Measurements from ENCODE around the gene OXSR1.

OXSR1 gene

DNA sequence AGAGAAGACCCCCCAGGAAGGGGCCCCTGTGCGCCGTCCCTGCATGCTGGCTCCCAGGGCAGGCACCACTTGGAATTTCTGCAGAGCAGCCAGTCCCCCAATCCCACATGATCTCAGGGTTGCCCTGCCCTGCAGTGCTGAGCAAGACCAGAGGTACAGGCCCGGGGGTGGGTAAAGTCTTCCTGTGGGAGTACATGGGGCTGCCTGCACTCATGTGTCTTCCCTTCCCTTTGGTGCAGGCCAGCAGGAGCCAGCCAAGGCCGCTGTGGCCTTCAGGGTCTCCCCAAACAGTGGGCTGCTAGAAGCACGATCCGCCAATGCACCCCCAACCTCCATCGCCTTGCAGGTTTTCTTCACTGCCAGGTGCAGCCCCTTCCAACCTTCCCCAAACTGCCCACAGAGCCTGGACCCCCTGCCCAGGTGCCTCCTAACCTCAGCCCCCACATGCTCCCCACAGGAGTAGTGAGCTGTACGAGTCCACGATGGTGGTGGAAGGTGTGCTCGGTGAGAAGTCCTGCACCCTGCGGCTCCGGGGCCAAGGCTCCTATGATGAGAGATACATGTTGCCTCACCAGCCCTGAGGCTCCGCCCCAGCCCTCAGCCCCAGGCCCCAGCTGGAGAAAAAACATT, 43.4 kb upstream of the OXSR1 start:
- no peak overlapping the region for H3K27ac ChIP-seq (ENCODE audit: low read depth, low read length)
- H3K4me3 ChIP-seq (ENCODE audit: low read length) = no peak overlapping the region
- no peaks in the 10 kb centered on the region for H3K4me1 ChIP-seq (ENCODE audit: control insufficient read depth, insufficient read depth, low read length)
- H3K27me3 ChIP-seq (ENCODE audit: control insufficient read depth, insufficient read depth, low read length) = no peaks in the 10 kb centered on the region
- no peak overlapping the region for H3K9ac ChIP-seq (ENCODE audit: low read length)
- peaks cover 44% of the 10 kb centered on the region for H3K36me3 ChIP-seq (ENCODE audit: control insufficient read depth, insufficient read depth, low read length)

DNA sequence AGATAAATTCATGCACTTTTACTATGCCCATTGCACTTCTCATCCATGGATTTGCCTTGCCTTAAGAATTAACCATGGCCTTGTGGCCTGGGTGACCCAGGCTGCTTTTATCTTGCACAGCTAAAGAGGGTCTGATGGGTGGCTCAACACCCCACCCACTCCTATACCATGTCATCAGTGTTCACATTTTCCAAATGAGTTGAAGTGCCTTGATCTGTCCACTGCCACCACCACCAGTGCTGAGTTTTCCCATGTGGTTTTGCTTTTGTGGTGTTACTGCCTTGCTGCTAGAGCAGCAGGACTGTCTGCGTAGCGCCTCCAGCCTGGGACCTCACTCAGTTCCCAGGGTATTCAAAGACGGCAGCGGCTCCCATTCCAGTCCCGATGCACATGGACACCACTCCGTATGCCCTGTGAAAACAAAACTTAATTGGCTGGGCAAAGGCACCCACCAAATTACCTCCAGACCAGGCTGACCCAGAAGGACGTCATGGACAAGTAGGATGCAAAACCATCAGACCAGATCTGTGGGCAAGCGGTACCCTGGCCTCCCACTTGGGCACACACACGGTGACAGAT, 42.5 kb upstream of the OXSR1 start:
- H3K36me3 ChIP-seq (ENCODE audit: control insufficient read depth, insufficient read depth, low read length) = peaks cover 52% of the 10 kb centered on the region
- H3K4me1 ChIP-seq (ENCODE audit: control insufficient read depth, insufficient read depth, low read length) = no peaks in the 10 kb centered on the region
- H3K27me3 ChIP-seq (ENCODE audit: control insufficient read depth, insufficient read depth, low read length) = no peaks in the 10 kb centered on the region
- H3K27ac ChIP-seq (ENCODE audit: low read depth, low read length) = no peak overlapping the region
- no peak overlapping the region for H3K9ac ChIP-seq (ENCODE audit: low read length)
- no peak overlapping the region for H3K4me3 ChIP-seq (ENCODE audit: low read length)

DNA sequence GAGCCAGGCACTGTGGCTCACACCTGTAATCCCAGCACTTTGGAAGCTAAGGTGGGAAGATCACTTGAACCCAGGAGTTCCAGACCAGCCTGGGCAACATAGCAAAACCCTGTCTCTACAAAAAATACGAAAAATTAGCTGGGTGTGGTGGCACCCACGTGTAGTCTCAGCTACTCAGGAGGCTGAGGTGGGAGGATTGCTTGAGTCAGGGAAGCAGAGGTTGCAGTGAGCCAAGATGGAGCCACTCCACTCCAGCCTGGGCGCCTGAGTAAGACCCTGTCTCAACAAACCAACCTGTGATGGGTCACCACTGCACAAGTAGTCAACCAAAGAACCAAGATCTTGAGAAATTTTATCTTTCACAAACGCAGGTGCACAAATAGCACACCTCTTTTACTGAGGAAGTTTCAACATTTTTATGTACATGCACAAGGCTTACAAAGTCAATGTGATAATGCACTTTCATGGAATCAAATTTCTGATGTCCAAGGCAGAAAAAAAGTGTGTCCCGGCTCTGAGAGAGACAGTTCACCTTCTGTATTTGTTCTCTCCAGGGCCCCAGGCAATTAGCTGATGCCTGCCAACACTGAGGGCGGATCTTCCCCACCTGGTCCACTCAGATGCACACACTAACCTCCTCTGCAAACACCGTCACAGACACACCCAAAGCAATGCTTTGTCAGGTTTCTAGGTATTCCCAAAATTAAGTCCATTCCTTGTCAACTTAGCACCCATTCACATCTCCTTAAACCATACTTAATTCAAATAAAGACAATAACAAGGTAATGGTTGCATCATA, 40.8 kb upstream of the OXSR1 start:
- Histone ChIP-seq H3K4me1 (ENCODE audit: control insufficient read depth, insufficient read depth, low read length) (no peaks in the 10 kb centered on the region), H3K27ac (ENCODE audit: low read depth, low read length) (no peak overlapping the region)

DNA sequence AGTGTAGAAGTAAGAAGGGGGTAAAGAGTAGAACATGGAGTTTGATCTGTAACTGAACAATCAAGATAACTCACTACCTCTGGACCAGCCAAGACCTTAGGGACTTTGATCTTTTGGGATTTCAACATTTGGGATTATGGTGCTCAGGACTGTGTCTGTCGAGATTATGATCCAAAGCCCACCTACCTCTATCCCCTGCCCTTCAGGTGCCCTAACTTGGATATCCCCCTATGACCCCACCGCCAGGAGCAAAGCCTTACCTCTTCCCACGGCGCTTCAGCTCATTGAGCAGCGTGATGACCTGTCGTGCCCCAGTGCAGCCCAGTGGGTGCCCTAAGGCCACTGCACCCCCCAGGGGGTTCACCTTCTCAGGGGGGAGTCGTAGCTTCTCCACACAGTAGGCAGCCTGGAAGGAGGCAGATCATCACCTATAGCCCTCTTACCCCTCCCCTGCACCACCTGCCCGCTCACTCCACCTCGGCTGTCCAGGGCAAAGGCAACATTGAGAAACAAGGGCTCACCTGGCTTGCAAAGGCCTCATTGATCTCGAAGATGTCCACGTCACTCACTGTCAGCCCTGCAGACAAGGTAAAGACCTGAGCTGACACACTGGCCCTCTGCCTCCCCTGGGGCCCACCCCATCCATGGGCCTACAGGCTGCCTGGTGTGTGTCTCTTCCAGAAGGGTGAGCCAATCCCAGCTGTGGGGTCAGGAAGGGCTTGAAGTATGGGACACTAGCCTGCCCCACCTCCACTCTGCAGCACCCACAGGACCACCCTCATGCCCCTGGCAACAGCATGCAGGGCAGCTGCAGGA, 39.8 kb upstream of the OXSR1 start:
- no peak overlapping the region for H3K27ac ChIP-seq (ENCODE audit: low read depth, low read length)
- no peak overlapping the region for H3K4me3 ChIP-seq (ENCODE audit: low read length)
- peaks cover 66% of the 10 kb centered on the region for H3K36me3 ChIP-seq (ENCODE audit: control insufficient read depth, insufficient read depth, low read length)
- no peaks in the 10 kb centered on the region for H3K4me1 ChIP-seq (ENCODE audit: control insufficient read depth, insufficient read depth, low read length)
- no peaks in the 10 kb centered on the region for H3K27me3 ChIP-seq (ENCODE audit: control insufficient read depth, insufficient read depth, low read length)
- H3K9ac ChIP-seq (ENCODE audit: low read length) = no peak overlapping the region

More for the DNA sequence above, 40.8 kb upstream of the OXSR1 start:
- no peaks in the 10 kb centered on the region for H3K27me3 ChIP-seq (ENCODE audit: control insufficient read depth, insufficient read depth, low read length)
- H3K36me3 ChIP-seq (ENCODE audit: control insufficient read depth, insufficient read depth, low read length) = peaks cover 67% of the 10 kb centered on the region
- no peak overlapping the region for H3K4me3 ChIP-seq (ENCODE audit: low read length)
- no peak overlapping the region for H3K9ac ChIP-seq (ENCODE audit: low read length)

DNA sequence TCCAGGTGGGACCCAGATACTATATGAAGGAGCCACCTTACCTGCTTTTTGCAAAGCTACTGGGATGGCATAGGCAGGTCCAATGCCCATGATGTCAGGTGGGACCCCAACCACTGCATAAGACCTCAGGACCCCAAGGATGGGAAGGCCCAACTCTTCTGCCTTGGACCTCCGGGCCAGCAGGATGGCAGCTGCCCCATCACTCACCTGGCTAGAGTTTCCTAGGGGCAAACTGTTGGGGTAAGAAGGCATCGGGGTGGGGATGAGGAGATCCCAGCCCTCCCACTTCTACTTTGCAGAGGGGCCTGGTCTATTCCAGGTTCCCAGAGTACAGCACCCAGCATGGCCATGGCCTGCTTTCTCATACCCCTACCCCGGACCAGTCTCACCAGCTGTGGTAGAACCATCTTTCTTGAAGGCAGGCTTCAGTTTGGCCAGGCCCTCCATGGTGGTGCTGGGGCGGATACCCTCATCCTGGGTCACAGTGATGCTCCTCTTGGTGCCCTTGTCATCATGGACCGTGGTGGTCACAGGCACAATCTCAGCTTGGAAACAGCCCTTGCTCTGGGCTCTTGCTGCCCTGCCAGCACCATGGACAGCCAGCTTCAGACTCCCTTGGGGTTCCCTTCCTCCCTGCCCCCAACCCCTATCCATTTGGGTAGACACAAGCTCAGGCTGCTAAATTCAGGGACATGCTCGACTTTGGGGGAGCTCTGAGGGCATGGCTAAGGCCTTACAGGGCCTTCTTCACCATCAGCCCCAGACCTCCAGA, 39.0 kb upstream of the OXSR1 start:
- peaks cover 72% of the 10 kb centered on the region for H3K36me3 ChIP-seq (ENCODE audit: control insufficient read depth, insufficient read depth, low read length)
- H3K27me3 ChIP-seq (ENCODE audit: control insufficient read depth, insufficient read depth, low read length) = no peaks in the 10 kb centered on the region
- H3K4me1 ChIP-seq (ENCODE audit: control insufficient read depth, insufficient read depth, low read length) = no peaks in the 10 kb centered on the region
- no peak overlapping the region for H3K9ac ChIP-seq (ENCODE audit: low read length)
- H3K27ac ChIP-seq (ENCODE audit: low read depth, low read length) = no peak overlapping the region
- H3K4me3 ChIP-seq (ENCODE audit: low read length) = no peak overlapping the region

DNA sequence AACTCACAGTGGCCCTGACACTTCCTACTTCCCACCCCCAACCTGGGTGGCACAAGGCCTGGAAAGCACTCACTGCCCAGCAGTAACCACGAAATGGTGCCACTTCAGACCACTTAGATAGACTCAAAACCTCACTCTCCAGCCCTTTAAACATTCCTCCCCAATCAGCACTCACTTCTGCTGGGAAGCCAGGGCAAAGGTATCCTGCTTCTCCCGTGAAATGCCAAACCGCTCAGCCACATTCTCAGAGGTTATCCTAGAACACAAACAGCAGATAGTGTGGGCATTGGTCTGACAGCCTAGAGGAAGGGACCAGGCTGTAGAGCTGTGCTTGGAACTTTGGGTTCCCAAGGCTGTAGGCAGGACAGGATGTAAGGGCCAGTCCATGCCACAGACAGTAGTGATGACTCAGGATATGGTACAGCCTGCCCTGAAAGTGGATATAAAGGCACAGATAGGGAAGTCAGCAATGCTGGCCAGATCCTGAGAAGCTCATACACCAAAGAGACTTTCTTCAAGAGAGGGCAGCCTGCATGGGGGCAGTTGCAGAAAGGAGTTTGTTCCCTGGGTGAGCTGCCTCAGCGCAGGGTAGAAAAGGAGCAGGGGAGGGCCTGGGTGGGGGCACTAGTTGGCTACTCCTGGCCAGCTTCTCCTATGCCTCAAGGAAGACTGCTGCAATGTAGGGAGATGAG, 37.6 kb upstream of the OXSR1 start:
- H3K9ac ChIP-seq (ENCODE audit: low read length) = no peak overlapping the region
- H3K4me1 ChIP-seq (ENCODE audit: control insufficient read depth, insufficient read depth, low read length) = no peaks in the 10 kb centered on the region
- H3K4me3 ChIP-seq (ENCODE audit: low read length) = no peak overlapping the region
- no peaks in the 10 kb centered on the region for H3K27me3 ChIP-seq (ENCODE audit: control insufficient read depth, insufficient read depth, low read length)
- peaks cover 68% of the 10 kb centered on the region for H3K36me3 ChIP-seq (ENCODE audit: control insufficient read depth, insufficient read depth, low read length)
- H3K27ac ChIP-seq (ENCODE audit: low read depth, low read length) = no peak overlapping the region

DNA sequence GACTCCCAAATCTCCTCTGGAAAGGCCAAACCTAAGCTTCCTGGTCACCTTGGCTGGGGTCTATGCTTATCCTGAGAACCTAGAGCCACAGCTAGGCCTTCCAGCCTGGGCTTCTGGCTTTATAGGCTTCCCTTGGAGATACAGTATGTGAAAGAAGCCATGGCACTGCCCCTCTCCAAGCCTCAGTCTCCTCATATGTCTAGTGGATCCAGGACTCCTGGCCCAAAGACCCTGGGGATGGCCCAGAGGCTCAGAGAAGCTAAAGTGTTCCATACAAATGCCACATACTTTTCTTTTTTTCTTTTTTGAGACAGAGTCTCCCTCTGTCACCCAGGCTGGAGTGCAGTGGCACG, 37.1 kb upstream of the OXSR1 start:
- peaks cover 68% of the 10 kb centered on the region for H3K36me3 ChIP-seq (ENCODE audit: control insufficient read depth, insufficient read depth, low read length)
- H3K4me3 ChIP-seq (ENCODE audit: low read length) = no peak overlapping the region
- no peaks in the 10 kb centered on the region for H3K27me3 ChIP-seq (ENCODE audit: control insufficient read depth, insufficient read depth, low read length)
- no peak overlapping the region for H3K27ac ChIP-seq (ENCODE audit: low read depth, low read length)
- H3K9ac ChIP-seq (ENCODE audit: low read length) = no peak overlapping the region
- no peaks in the 10 kb centered on the region for H3K4me1 ChIP-seq (ENCODE audit: control insufficient read depth, insufficient read depth, low read length)

DNA sequence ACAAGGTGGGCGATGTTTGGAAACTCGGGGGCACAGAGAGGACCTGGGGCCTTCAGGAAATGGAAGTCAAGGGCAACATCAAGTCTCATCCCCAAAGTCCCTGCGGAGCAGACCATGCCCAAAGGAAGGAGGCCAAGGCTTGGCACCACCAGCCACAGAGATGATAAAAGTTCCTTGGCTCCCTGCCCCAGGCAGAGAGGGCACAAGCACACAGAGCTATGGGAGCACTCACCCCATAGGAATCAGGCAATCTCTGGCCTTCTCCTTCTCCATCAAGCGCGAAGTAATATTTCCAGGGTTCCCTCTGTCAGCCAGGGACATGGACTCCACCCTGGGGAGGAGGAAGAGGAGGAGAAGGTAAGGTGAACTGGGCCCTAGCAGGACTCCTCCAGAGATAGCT, 36.3 kb upstream of the OXSR1 start:
- Histone ChIP-seq H3K27me3 (ENCODE audit: control insufficient read depth, insufficient read depth, low read length) (no peaks in the 10 kb centered on the region), H3K36me3 (ENCODE audit: control insufficient read depth, insufficient read depth, low read length) (peaks cover 72% of the 10 kb centered on the region), H3K4me1 (ENCODE audit: control insufficient read depth, insufficient read depth, low read length) (no peaks in the 10 kb centered on the region), H3K27ac (ENCODE audit: low read depth, low read length) (no peak overlapping the region), H3K4me3 (ENCODE audit: low read length) (no peak overlapping the region), H3K9ac (ENCODE audit: low read length) (no peak overlapping the region)

DNA sequence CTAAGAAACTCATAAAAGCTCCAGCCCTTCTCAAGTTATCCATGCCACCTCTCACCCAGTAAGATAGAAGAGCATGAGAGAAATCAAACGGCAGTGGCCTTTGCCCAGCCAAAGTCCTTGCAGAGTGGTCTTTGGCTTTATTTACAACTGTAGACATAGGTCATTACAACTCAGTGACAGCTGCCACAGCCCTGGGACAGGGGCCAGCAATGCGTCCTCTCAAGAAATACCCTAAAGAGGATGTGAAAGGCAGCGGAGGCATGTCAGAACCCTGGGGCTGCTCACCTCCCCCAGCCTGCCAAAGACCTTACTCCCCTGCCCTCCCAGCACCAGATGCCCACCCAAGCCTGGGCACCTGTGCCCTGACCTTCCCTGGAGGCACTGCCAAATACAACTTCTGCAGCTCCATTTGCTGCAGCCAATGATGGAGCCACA, 34.7 kb upstream of the OXSR1 start:
- Histone ChIP-seq H3K27me3 (ENCODE audit: control insufficient read depth, insufficient read depth, low read length) (no peaks in the 10 kb centered on the region), H3K27ac (ENCODE audit: low read depth, low read length) (no peak overlapping the region), H3K4me1 (ENCODE audit: control insufficient read depth, insufficient read depth, low read length) (no peaks in the 10 kb centered on the region), H3K4me3 (ENCODE audit: low read length) (no peak overlapping the region), H3K36me3 (ENCODE audit: control insufficient read depth, insufficient read depth, low read length) (peaks cover 64% of the 10 kb centered on the region), H3K9ac (ENCODE audit: low read length) (no peak overlapping the region)

DNA sequence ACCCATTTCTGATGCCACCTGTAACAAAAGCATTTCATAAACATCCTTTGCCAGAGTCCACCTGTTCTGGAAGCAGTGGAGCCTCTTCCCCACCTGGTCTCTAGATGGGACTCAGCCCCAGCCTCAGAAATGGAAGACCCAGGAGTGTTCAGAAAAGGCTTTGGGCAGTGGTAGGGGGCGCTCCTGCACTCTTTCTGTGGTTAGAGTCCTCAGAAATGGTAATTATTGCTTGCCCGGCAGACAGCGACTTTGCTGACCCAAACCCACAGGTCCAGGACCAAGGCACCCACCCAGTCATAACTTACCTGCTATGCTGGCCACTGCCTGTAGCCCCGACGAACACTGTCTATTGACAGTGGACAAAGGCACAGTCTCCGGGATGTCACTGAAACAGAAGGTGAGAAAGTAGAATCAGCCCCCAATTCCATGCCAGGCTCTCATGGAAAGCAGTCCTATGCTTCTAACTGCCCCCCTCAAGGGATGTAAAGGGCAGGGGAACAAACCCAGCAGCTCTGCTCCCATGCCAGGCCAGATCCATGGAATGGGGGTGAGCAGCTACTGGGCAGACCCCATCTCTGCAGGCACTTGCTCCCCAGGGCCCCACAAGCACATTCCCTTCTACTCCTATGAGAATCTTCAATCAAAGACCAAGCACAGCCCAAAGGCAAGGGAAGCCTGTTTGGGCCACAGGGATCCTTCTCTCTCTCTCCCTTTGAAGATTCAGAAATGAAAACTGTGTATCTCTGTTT, 33.5 kb upstream of the OXSR1 start:
- Histone ChIP-seq H3K9ac (ENCODE audit: low read length) (no peak overlapping the region), H3K4me1 (ENCODE audit: control insufficient read depth, insufficient read depth, low read length) (no peaks in the 10 kb centered on the region), H3K4me3 (ENCODE audit: low read length) (no peak overlapping the region), H3K27ac (ENCODE audit: low read depth, low read length) (no peak overlapping the region), H3K27me3 (ENCODE audit: control insufficient read depth, insufficient read depth, low read length) (no peaks in the 10 kb centered on the region), H3K36me3 (ENCODE audit: control insufficient read depth, insufficient read depth, low read length) (peaks cover 52% of the 10 kb centered on the region)

DNA sequence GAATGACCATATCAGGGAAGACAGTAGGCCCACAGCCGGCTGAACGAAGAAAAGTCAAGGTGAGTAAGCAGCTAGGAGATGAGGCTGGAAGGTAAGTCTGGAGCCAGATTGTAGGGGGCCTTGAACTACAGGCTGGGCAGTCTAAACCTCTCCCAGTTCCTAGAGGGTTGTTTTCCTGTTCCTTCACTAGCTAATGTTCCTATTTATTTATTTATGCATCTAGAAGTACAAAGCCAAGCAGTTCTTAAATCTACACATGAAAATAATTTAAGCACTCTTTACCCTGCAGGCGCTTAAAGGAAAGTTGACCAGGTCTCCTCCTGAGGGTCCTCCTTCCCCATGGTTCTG, 32.2 kb upstream of the OXSR1 start:
- H3K27ac ChIP-seq (ENCODE audit: low read depth, low read length) = no peak overlapping the region
- H3K27me3 ChIP-seq (ENCODE audit: control insufficient read depth, insufficient read depth, low read length) = no peaks in the 10 kb centered on the region
- H3K9ac ChIP-seq (ENCODE audit: low read length) = no peak overlapping the region
- no peak overlapping the region for H3K4me3 ChIP-seq (ENCODE audit: low read length)
- peaks cover 6% of the 10 kb centered on the region for H3K4me1 ChIP-seq (ENCODE audit: control insufficient read depth, insufficient read depth, low read length)
- peaks cover 41% of the 10 kb centered on the region for H3K36me3 ChIP-seq (ENCODE audit: control insufficient read depth, insufficient read depth, low read length)
